ENCODE measurements around the gene ZBTB12.

Gene ZBTB12

DNA sequence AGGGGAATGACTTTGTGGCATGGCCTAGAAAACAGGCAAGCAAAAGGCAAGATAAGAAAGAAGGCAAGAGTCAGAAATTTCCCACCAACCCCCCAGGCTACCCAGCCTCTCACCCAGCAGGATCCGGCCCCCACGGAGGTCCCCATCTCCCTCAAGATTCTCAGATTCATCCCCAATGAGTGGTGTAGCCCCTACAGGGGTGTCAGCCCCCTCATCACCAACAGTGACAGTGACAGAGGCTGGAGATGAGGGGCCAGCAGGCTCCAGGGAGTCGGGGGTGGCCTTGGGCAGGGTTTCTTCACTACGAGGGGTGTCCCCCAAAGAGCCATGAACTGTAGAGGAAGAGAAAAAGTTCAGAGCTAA lies 5.4 kb downstream of the ZBTB12 start:
- DNase-seq, result no peak

- no peak for DNase-seq
Observed at GRCh38 chr6:31892821-31893220, 9.1 kb downstream of the ZBTB12 start.

- no peak for DNase-seq
Observed at GRCh38 chr6:31889331-31889972, 12.4 kb downstream of the ZBTB12 start.

DNA sequence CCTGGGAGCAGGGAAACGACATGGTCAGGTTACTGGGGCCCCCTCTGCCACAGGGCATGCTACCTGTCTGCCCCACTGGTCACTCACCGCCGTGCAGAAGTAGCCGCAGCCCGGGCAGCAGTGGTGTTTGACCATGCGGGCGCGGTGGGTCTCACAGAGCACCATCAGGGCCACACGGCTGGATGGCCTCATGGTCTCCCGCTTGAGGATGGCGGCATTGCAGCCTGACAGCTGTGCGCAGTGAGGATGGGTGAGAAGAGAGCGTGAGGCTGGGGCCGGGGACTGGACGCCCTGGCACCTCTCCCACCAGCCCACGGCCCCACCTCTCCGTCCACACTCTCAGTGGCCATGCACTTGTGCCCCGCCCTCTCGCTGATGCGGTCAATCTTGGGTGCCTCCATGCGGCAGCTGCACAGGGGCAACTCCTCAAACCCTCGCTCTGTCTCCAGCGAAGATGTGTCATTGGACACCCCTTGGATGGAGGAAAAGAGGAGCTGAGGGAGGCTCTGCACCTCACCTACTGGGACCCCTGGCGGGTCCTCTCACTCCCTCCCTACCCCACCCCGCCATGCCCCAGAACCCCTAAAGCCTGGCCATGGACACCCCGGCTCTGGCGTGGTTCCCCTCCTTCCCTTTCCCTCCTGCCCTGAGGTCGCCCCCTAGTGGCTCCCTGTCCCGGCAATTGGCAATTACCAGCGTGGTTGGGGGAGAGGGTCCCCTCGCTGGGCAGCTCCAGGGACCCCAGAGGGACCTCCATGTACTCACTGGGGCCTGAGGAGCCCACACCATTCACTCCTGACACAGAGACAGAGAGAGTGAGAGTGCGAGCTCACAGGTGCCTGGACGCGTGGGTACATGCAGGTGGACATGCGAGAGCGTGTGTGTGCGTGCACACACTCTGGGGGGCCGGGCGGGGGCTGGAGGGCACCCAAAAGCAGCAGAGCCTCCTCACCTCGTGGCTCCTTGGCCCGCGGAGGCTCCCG lies 13.3 kb downstream of the ZBTB12 start:
- peak; percentile 35 for DNase-seq

DNA sequence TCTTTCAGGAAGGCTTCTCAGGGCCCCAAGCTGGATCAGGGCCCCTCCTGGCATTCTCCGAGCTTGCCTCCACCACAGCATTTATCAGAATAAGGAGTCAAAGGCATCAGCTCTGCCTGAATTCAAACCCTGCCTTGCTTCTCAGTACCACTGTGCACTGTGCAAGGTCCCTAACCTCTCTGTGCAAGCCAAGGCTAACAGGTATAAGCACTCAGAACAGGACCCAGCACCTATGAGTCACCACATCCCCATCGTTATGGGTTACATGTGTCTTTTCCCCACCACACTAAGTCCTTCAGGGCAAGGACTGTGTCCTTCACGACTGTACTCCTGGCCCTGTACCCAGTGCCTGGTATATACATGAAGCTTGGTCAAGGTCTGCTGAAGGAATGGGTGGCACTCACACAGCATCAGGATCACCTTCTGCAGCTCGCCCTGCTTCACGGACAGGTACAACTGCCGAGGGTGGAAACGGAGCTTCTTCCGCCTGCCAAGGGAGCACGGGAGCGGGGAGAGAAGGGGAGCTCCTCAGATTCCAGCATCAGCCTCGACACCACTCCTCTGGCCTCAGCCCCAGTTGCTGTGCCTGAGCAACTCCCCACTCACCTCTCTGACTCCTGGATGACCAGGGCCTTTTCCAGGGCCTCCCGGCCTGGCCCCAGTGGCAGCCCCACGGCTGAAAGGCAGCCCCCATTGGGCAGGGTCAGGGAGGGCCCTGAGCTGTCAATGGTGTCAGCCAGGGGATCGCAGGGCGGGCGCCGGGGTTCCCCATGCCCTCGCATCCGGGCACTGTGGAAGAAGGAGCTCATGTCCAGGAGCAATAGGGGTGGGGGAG lies 14.5 kb downstream of the ZBTB12 start:
- DNase-seq, result no peak

DNA sequence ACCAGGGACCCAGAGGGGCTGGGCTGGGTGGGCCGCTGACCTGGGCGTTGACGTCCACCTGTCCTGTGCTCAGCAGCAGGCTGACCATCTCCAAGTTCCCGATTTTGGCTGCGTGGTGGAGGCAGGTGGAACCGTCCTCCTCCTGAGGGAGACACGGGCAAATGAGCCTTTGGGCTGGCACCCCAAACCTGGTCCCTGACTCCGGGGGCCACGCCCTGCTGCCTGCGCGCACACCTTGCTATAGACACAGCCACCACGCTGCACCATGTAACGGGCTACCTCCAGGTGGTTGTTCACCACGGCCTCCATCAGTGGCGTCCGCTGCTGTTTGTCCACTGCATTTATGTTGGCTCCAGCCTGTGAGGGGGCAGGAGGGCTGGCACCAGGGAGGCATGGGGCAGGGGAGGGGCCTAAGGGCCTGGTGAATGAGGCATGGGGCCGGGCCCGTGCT lies 15.3 kb downstream of the ZBTB12 start:
- no peak for DNase-seq

GRCh38 chr6:31884528-31885035 lies 17.3 kb downstream of the ZBTB12 start:
- no peak for DNase-seq

GRCh38 chr6:31883676-31884075 lies 18.2 kb downstream of the ZBTB12 start:
- DNase-seq, result no peak

GRCh38 chr6:31882344-31882743 lies 19.5 kb downstream of the ZBTB12 start:
- no peak for DNase-seq

GRCh38 chr6:31881136-31881859 lies 20.6 kb downstream of the ZBTB12 start:
- DNase-seq, result no peak

DNA sequence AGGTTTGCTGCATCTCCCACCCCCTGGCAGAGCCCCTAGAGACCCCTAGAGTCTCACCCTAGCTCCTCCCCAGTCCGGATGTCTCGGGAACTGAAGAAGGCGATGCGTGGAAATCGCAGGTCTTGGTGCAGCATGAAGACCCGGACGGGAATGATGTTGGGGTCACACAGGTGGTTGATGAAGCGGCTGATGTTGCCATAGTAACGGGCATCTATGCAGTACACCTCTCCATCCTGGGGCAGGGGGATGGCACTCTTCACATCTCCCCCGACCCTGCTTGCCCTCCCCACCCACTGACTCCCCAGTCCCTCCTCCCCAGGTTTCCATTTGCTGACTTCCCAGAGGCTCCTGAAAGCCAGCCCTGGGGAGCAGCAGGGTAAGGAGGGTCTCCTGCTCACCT lies 21.3 kb downstream of the ZBTB12 start:
- DNase-seq, result no peak

GRCh38 chr6:31879901-31880300 lies 22.0 kb downstream of the ZBTB12 start:
- no peak for DNase-seq

- no peak for DNase-seq
Observed at GRCh38 chr6:31879143-31879542, 22.7 kb downstream of the ZBTB12 start.

DNA sequence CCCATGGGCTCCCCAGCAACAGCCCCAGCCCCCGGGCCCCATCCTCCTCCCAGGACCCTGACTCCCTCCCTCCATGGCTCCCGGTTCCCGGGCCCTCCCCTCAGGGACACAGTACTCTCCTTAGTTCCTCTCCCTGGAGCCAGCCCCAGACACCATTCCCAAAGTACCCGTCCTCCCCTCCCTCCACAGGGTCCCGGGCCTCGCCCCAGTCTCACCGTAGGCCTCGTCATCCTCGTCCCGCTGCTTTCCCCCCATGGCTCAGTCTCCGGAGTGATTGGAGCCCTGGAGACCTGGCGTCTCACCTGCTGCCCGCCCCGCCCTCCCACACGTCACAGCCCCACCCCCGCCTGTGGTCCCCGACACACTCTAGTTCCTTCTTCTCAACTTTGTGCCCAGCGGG lies 23.2 kb downstream of the ZBTB12 start, which contains the start of gene SLC44A4:
TSS of gene SLC44A4 (minus strand) at position 272 of the 400 bp plus-strand sequence. CDS start at position 255, 17 bp downstream.
- no peak for DNase-seq

GRCh38 chr6:31878222-31878621 lies 23.7 kb downstream of the ZBTB12 start:
- no peak for DNase-seq

GRCh38 chr6:31877651-31878161 lies 24.2 kb downstream of the ZBTB12 start:
- no peak for DNase-seq

GRCh38 chr6:31877125-31877650 lies 24.7 kb downstream of the ZBTB12 start:
- DNase-seq, result no peak

GRCh38 chr6:31876357-31876756 lies 25.5 kb downstream of the ZBTB12 start:
- DNase-seq, result no peak

GRCh38 chr6:31875877-31876276 lies 26.0 kb downstream of the ZBTB12 start:
- no peak for DNase-seq

GRCh38 chr6:31874836-31875572 lies 26.9 kb downstream of the ZBTB12 start:
- DNase-seq, result no peak

DNA sequence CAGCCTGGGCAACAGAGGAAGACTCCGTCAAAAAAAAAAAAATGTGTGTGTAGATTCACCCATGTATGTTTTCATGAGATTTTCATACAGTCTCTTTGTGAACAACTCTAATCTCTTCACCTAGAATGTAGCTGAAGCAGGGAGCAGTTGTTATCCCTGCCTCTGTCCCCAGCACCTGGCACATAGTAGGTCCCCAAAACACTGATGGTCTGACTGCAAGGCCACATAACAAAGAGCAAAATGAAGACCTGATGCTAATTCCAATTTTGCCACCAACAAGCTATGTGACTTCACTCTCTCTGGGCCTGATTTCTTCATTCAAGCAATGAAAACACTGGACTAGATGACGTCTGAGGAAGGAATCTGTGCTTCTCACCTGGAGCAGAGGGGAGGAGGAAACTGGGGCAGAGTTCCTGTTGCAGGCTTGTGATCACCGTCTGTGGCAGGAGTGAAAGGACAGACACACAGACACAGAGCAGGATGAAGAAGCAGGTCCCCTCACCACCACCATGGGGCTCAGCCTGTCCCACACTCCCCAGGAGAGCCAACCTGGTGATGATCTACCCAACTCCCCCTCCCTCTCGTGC lies 27.7 kb downstream of the ZBTB12 start:
- no peak for DNase-seq

All from stimulated activated naive CD4-positive, alpha-beta T cell treated with Interleukin-2 at 50 U/mL for 16 hours (primary cell).